Liver (tissue), 9 donors: ENCODE data around the gene IP6K1. TPM values are rescaled to one million over a fixed set of nuclear protein-coding genes. Genes with fewer than 3 reads are reported as not detected.

Source experiments
- DNase-seq: peaks from one replicate; pipeline ENCODE4 v3.0.0-alpha.2; 2017; ENCODE audit warnings: low spot score
- H3K27ac ChIP-seq, 2 donors: one replicate each; pipeline ENCODE4 v1.7.0; 2013; ENCODE audit warnings: inconsistent platforms in 2 of 2, low read length in 2 of 2, control low read depth in 1 of 2, low read depth in 1 of 2, mild to moderate bottlenecking in 1 of 2
- H3K27me3 ChIP-seq, 4 donors: one replicate each; pipeline versions ENCODE4 v1.6.1 to v1.7.0; 2013; ENCODE audit warnings: low read length in 3 of 4, inconsistent platforms in 1 of 4, mild to moderate bottlenecking in 1 of 4, moderate library complexity in 1 of 4; ENCODE audit not compliant: control insufficient read depth in 4 of 4, insufficient read depth in 4 of 4
- H3K36me3 ChIP-seq, 4 donors: one replicate each; pipeline versions ENCODE4 v1.6.1 to v1.7.0; 2013; ENCODE audit warnings: low read length in 3 of 4, mild to moderate bottlenecking in 3 of 4, low read depth in 1 of 4, moderate library complexity in 1 of 4; ENCODE audit not compliant: control insufficient read depth in 4 of 4, insufficient read depth in 3 of 4
- H3K4me1 ChIP-seq, 4 donors: one replicate each; pipeline versions ENCODE4 v1.6.1 to v1.7.0; 2013; ENCODE audit warnings: low read length in 3 of 4, mild to moderate bottlenecking in 3 of 4, moderate library complexity in 1 of 4; ENCODE audit not compliant: control insufficient read depth in 4 of 4, insufficient read depth in 4 of 4
- H3K4me3 ChIP-seq, 3 donors: one replicate each; pipeline versions ENCODE4 v1.6.1 to v1.7.0; 2013; ENCODE audit warnings: low read length in 3 of 3, control low read depth in 1 of 3, low read depth in 1 of 3, mild to moderate bottlenecking in 1 of 3
- H3K9ac ChIP-seq, 2 donors: one replicate each; pipeline ENCODE4 v1.7.0; 2013; ENCODE audit warnings: low read length in 2 of 2, mild to moderate bottlenecking in 2 of 2, moderate library complexity in 2 of 2, control low read depth in 1 of 2, low read depth in 1 of 2
- H3K9me3 ChIP-seq, 4 donors: one replicate each; pipeline versions ENCODE4 v1.6.1 to v1.7.0; 2013; ENCODE audit warnings: low read length in 3 of 4; ENCODE audit not compliant: control insufficient read depth in 4 of 4
- ATF3 ChIP-seq: IDR thresholded peaks from 2 replicates; pipeline ENCODE4 v1.6.1; 2016; ENCODE audit warnings: antibody characterized with exemption
- CTCF ChIP-seq: fragments of 150-350 bp; IDR thresholded peaks from 2 replicates; pipeline ENCODE4 v1.5.1; 2017; ENCODE audit warnings: improper control_type of control experiment, low read depth, low read length; ENCODE audit not compliant: missing input control
- EGR1 ChIP-seq, 2 donors: IDR thresholded peaks; 2 replicates each; pipeline ENCODE4 v1.6.1; 2016 to 2018; ENCODE audit warnings: antibody characterized with exemption in 2 of 2, low read depth in 2 of 2
- FOXA1 ChIP-seq: IDR thresholded peaks from 2 replicates; pipeline ENCODE4 v1.6.1; 2016; ENCODE audit warnings: antibody characterized with exemption
- FOXA2 ChIP-seq: IDR thresholded peaks from 2 replicates; pipeline ENCODE4 v1.6.1; 2016; ENCODE audit warnings: antibody characterized with exemption
- GABPA ChIP-seq, 2 donors: IDR thresholded peaks in 1 of 2; conservative IDR thresholded peaks in 1 of 2; 2 replicates each; pipeline ENCODE4 v1.6.1; 2016; ENCODE audit warnings: antibody characterized with exemption in 2 of 2, mild to moderate bottlenecking in 1 of 2, moderate library complexity in 1 of 2
- HNF4A ChIP-seq, 2 donors: conservative IDR thresholded peaks; 2 replicates each; pipeline ENCODE4 v1.6.1; 2016; ENCODE audit warnings: antibody characterized with exemption in 2 of 2, mild to moderate bottlenecking in 2 of 2
- RAD21 ChIP-seq, 2 donors: IDR thresholded peaks; 2 replicates each; pipeline ENCODE4 v1.6.1; 2016; ENCODE audit warnings: antibody characterized with exemption in 2 of 2, mild to moderate bottlenecking in 2 of 2
- RXRA ChIP-seq, 2 donors: IDR thresholded peaks; 2 replicates each; pipeline ENCODE4 v1.6.1; 2017 to 2018; ENCODE audit warnings: antibody characterized with exemption in 2 of 2, mild to moderate bottlenecking in 1 of 2
- SP1 ChIP-seq: IDR thresholded peaks from 2 replicates; pipeline ENCODE4 v1.6.1; 2018; ENCODE audit warnings: antibody characterized with exemption, mild to moderate bottlenecking
- TAF1 ChIP-seq: conservative IDR thresholded peaks from 2 replicates; pipeline ENCODE4 v1.6.1; 2016; ENCODE audit warnings: antibody characterized with exemption, mild to moderate bottlenecking
- YY1 ChIP-seq: IDR thresholded peaks from 2 replicates; pipeline ENCODE4 v1.6.1; 2016; ENCODE audit warnings: antibody characterized with exemption, mild to moderate bottlenecking
- ZBTB33 ChIP-seq: IDR thresholded peaks from 2 replicates; pipeline ENCODE4 v1.6.1; 2016; ENCODE audit warnings: antibody characterized with exemption
- WGBS: extraction: QIAGEN DNeasy Blood & Tissue Kit; methylation state at CpG from one replicate; pipeline ENCODE4 v1.1.7; 2013; 5-methylcytosine and 5-hydroxymethylcytosine counted together
- polyA plus RNA-seq, 2 donors: library from polyadenylated mRNA; stranded (reverse) in 1 of 2; unstranded in 1 of 2; fragments of 200-250 nt in 1 of 2; fragments of >200 nt in 1 of 2; fragmentation: Nextera tagmentation in 1 of 2; extraction: Ambion mirVana in 1 of 2; gene quantifications; one replicate each; pipeline versions ENCODE4 v1.2.1 to v1.2.3, GENCODE V29; 2013 to 2015
- total RNA-seq, 2 donors: library from RNA; depleted of rRNA; stranded (reverse); fragments of >200 nt; gene quantifications; one replicate each; pipeline ENCODE4 v1.2.3, GENCODE V29; 2014
- TF ChIP-seq, protein P1 (sequence below): IDR thresholded peaks from 2 replicates; pipeline ENCODE4 v1.6.1; 2016; ENCODE audit warnings: antibody characterized with exemption, mild to moderate bottlenecking
- donor health status: healthy.
- donor health status: healthy.
- donor health status: healthy.
- donor health status: healthy.
- donor health status: healthy.

The IP6K1 gene
- total and polyA plus RNA-seq, 4 donors = 6.6 to 32.3 (median 18.1) TPM

DNA sequence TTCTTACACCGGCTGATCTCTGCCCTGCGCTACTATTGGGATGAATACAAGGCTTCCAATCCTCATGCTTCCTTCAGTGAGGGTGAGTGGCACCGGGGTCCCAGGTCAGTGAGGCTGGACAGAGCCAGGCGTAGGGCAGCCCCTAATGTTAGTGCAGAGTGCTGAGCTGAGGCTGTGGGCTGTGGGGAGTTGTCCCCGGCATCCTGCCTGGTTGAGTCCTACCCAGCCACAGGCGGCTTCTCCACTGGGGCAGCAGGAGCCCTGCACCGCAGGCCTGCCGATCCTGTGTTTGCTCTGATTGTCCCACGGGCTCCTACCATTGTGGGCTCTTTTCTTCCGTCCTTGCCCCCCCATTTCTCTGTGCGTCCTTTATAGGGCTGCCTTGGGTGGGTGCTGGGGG is 83.7 kb downstream of the IP6K1 start:
- no peaks in the 10 kb centered on the region for H3K4me1 ChIP-seq
- TF ChIP-seq ZBTB33 = no peak
- no peak for TF ChIP-seq RXRA (IDR thresholded peaks at IDR 0.05)
- TF ChIP-seq FOXA1 = no peak
- no peak for TF ChIP-seq FOXA2
- H3K36me3 ChIP-seq = peaks cover 30 to 91% (median 49%) of the 10 kb centered on the region in 4 donors
- no peak overlapping the region for H3K27ac ChIP-seq
- WGBS = 94% methylated on average over 11 of the region's 11 CpGs
- H3K27me3 ChIP-seq = no peaks in the 10 kb centered on the region
- H3K9ac ChIP-seq = no peak overlapping the region
- H3K9me3 ChIP-seq = no peaks in the 10 kb centered on the region
- DNase-seq = no peak
- no peak overlapping the region for H3K4me3 ChIP-seq

DNA sequence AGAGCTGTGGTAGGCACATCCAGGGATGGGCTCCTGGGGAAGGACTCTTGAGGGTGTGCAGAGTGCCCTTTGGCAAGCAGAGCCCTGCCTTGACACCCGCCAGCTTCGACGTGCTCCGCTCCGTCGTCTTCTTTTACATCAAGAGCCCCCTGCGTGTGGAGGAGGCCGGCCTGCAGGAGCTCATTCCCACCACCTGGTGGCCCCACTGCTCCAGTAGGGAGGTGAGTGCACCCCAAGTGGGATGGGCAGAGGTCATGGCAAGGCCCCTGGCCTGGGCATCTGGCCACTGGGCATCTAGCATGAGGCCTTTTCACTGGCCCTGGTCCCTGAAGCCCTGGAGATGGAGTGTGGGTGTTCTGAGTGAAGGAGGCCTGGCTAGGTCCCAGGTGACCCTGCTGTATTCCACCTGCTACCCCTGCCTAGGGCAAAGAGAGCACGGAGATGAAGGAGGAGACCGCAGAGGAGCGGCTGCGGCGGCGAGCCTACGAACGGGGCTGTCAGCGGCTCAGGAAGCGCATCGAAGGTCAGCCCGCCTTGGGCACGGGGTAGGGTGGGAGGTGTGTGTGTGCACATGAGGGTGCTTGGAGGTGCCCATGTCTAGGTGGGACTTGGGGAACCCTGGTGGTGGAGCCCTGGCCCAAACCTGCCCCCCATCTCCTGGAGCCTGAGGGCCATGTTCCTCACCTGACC is 84.8 kb downstream of the IP6K1 start:
- Histone ChIP-seq H3K27ac (no peak overlapping the region), H3K27me3 (no peaks in the 10 kb centered on the region), H3K4me3 (no peak overlapping the region), H3K4me1 (no peaks in the 10 kb centered on the region), H3K36me3 (peaks cover 34 to 85% (median 46%) of the 10 kb centered on the region in 4 donors), H3K9ac (no peak overlapping the region), H3K9me3 (no peaks in the 10 kb centered on the region)
- WGBS = 91% methylated on average over 21 of the region's 21 CpGs
- TF ChIP-seq YY1 (no peak), RAD21 (IDR thresholded peaks at IDR 0.05) (peak in 1 of 2 donors; percentile 60), RXRA (IDR thresholded peaks at IDR 0.05) (peak in 1 of 2 donors; percentile 47), CTCF (peak; percentile 23), TAF1 (no peak)
- no peak for DNase-seq

- no peak for DNase-seq
- H3K9ac ChIP-seq = no peak overlapping the region
- H3K4me3 ChIP-seq = no peak overlapping the region
- no peaks in the 10 kb centered on the region for H3K4me1 ChIP-seq
- H3K27ac ChIP-seq = no peak overlapping the region
- peaks cover 34 to 76% (median 41%) of the 10 kb centered on the region in 4 donors for H3K36me3 ChIP-seq
- no peaks in the 10 kb centered on the region for H3K9me3 ChIP-seq
- WGBS = 85% methylated on average over 13 of the region's 13 CpGs
- no peaks in the 10 kb centered on the region for H3K27me3 ChIP-seq
- no peak for TF ChIP-seq CTCF
- TF ChIP-seq HNF4A (conservative IDR thresholded peaks at IDR 0.05) = no peak
- no peak for TF ChIP-seq GABPA (IDR thresholded peaks at IDR 0.05 in 1 of 2, conservative IDR thresholded peaks at IDR 0.05 in 1 of 2)
- no peak for TF ChIP-seq FOXA1
- TF ChIP-seq RXRA (IDR thresholded peaks at IDR 0.05) = no peak
- TF ChIP-seq, protein P1, sequence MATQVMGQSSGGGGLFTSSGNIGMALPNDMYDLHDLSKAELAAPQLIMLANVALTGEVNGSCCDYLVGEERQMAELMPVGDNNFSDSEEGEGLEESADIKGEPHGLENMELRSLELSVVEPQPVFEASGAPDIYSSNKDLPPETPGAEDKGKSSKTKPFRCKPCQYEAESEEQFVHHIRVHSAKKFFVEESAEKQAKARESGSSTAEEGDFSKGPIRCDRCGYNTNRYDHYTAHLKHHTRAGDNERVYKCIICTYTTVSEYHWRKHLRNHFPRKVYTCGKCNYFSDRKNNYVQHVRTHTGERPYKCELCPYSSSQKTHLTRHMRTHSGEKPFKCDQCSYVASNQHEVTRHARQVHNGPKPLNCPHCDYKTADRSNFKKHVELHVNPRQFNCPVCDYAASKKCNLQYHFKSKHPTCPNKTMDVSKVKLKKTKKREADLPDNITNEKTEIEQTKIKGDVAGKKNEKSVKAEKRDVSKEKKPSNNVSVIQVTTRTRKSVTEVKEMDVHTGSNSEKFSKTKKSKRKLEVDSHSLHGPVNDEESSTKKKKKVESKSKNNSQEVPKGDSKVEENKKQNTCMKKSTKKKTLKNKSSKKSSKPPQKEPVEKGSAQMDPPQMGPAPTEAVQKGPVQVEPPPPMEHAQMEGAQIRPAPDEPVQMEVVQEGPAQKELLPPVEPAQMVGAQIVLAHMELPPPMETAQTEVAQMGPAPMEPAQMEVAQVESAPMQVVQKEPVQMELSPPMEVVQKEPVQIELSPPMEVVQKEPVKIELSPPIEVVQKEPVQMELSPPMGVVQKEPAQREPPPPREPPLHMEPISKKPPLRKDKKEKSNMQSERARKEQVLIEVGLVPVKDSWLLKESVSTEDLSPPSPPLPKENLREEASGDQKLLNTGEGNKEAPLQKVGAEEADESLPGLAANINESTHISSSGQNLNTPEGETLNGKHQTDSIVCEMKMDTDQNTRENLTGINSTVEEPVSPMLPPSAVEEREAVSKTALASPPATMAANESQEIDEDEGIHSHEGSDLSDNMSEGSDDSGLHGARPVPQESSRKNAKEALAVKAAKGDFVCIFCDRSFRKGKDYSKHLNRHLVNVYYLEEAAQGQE = no peak
- no peak for TF ChIP-seq EGR1 (IDR thresholded peaks at IDR 0.05; ENCODE audit: low read depth in 2 of 2)
- TF ChIP-seq SP1 = no peak
- no peak for TF ChIP-seq ATF3
Observed at GRCh38 chr3:49700453-49701128, 85.8 kb downstream of the IP6K1 start.
